ENCODE results near the gene DNAJC18.
A peak's percentile ranks its signal among the peaks of the same experiment; 100 is the strongest.

DNA sequence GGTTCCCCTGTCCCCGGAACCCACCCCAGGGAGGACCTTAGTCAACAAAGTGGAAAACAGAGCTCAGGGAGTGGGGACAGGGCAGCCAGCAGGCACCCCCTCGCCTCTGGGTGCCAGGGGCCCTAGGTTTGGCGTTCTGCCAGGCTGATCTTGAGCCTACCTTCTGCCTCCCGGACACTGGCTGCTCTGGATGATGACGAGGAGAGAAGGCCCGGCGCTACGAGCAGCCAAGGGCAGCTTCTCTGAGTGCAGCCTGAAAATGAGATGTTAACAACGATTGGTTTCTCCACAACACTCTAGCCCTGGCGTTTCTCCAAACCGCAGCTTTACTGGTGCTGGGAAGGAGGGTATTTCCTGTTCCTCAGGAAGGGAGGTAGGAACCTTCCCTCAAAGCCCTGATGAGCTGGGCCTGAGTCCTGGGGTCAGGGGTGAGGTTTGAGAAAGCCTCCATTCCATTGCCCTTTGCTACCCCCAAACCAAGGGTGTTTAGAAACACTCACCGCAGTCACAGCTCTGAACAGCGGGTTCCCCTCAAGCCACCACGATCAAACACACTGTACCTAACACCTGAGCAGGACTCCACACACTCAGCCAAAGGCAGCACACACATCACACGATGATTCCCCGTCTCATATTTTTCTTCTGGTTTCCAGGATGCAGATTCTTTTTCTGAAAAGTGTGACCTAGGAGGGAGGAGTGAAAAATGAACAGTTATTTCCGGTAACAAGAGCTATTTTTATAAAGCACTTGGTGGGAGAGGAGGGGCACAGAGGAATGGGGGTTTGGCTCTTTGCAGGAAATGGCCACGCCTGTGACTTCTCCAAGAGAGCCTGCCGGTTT, 42.9 kb upstream of the DNAJC18 start, which contains the start of gene STING1:
- TF ChIP-seq, protein P1, sequence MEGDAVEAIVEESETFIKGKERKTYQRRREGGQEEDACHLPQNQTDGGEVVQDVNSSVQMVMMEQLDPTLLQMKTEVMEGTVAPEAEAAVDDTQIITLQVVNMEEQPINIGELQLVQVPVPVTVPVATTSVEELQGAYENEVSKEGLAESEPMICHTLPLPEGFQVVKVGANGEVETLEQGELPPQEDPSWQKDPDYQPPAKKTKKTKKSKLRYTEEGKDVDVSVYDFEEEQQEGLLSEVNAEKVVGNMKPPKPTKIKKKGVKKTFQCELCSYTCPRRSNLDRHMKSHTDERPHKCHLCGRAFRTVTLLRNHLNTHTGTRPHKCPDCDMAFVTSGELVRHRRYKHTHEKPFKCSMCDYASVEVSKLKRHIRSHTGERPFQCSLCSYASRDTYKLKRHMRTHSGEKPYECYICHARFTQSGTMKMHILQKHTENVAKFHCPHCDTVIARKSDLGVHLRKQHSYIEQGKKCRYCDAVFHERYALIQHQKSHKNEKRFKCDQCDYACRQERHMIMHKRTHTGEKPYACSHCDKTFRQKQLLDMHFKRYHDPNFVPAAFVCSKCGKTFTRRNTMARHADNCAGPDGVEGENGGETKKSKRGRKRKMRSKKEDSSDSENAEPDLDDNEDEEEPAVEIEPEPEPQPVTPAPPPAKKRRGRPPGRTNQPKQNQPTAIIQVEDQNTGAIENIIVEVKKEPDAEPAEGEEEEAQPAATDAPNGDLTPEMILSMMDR (IDR thresholded peaks at IDR 0.05) = no peak
- TF ChIP-seq POLR2AphosphoS5 (IDR thresholded peaks at IDR 0.05) (peak in 2 of 3 donors; percentile 44 to 67), POLR2A (IDR thresholded peaks at IDR 0.05) (no peak)
